ENCODE results near the gene UHMK1.
"Not testable (repeated sequence)": the region's sequence is repeated elsewhere in the genome, so short reads cannot be mapped to it uniquely, and the experiment has no call there.

The UHMK1 gene

GRCh38 chr1:162497723-162498495 lies at the start of gene UHMK1:
Gene UHMK1, plus strand, starts transcription at chr1:162497818. Its CDS starts 183 bp downstream, at chr1:162498001.
- peak; percentile 63 for DNase-seq (ENCODE audit: low read depth)

GRCh38 chr1:162454361-162454760 lies 43.3 kb upstream of the UHMK1 start:
- DNase-seq (ENCODE audit: low read depth); H3K4me3 ChIP-seq (ENCODE audit: low read depth, low read length): not testable (repeated sequence)

More at GRCh38 chr1:162497723-162498495, at the start of gene UHMK1:
- H3K4me3 ChIP-seq (ENCODE audit: low read depth, low read length): peak within 1 kb of the TSS; percentile 78

GRCh38 chr1:162456323-162456722 lies 41.3 kb upstream of the UHMK1 start:
- no peak for DNase-seq (ENCODE audit: low read depth)
- H3K4me3 ChIP-seq (ENCODE audit: low read depth, low read length): no peak overlapping the region

- DNase-seq (ENCODE audit: low read depth): no peak
- H3K4me3 ChIP-seq (ENCODE audit: low read depth, low read length): no peak overlapping the region
Observed at GRCh38 chr1:162458236-162458635, 39.4 kb upstream of the UHMK1 start.

GRCh38 chr1:162462425-162462824 lies 35.2 kb upstream of the UHMK1 start:
- DNase-seq (ENCODE audit: low read depth); H3K4me3 ChIP-seq (ENCODE audit: low read depth, low read length): not testable (repeated sequence)

GRCh38 chr1:162463021-162463420 lies 34.6 kb upstream of the UHMK1 start:
- H3K4me3 ChIP-seq (ENCODE audit: low read depth, low read length): no peak overlapping the region
- no peak for DNase-seq (ENCODE audit: low read depth)

GRCh38 chr1:162466797-162467196 lies 30.8 kb upstream of the UHMK1 start:
- H3K4me3 ChIP-seq (ENCODE audit: low read depth, low read length): no peak overlapping the region
- no peak for DNase-seq (ENCODE audit: low read depth)

- H3K4me3 ChIP-seq (ENCODE audit: low read depth, low read length): no peak overlapping the region
- DNase-seq (ENCODE audit: low read depth): no peak
Observed at GRCh38 chr1:162470216-162470615, 27.4 kb upstream of the UHMK1 start.

GRCh38 chr1:162471290-162471853 lies 26.2 kb upstream of the UHMK1 start:
- H3K4me3 ChIP-seq (ENCODE audit: low read depth, low read length): no peak overlapping the region
- no peak for DNase-seq (ENCODE audit: low read depth)

GRCh38 chr1:162475089-162475488 lies 22.5 kb upstream of the UHMK1 start:
- H3K4me3 ChIP-seq (ENCODE audit: low read depth, low read length): no peak overlapping the region
- DNase-seq (ENCODE audit: low read depth): no peak

- H3K4me3 ChIP-seq (ENCODE audit: low read depth, low read length): no peak overlapping the region
- no peak for DNase-seq (ENCODE audit: low read depth)
Observed at GRCh38 chr1:162475539-162476185, 22.0 kb upstream of the UHMK1 start.

- DNase-seq (ENCODE audit: low read depth): no peak
- H3K4me3 ChIP-seq (ENCODE audit: low read depth, low read length): no peak overlapping the region
Observed at GRCh38 chr1:162476620-162477019, 21.0 kb upstream of the UHMK1 start.

- no peak overlapping the region for H3K4me3 ChIP-seq (ENCODE audit: low read depth, low read length)
- no peak for DNase-seq (ENCODE audit: low read depth)
Observed at GRCh38 chr1:162485236-162485635, 12.4 kb upstream of the UHMK1 start.

GRCh38 chr1:162487241-162487640 lies 10.4 kb upstream of the UHMK1 start:
- H3K4me3 ChIP-seq (ENCODE audit: low read depth, low read length): no peak overlapping the region
- DNase-seq (ENCODE audit: low read depth): no peak

- H3K4me3 ChIP-seq (ENCODE audit: low read depth, low read length): no peak overlapping the region
- no peak for DNase-seq (ENCODE audit: low read depth)
Observed at GRCh38 chr1:162488219-162488618, 9.4 kb upstream of the UHMK1 start.

GRCh38 chr1:162495531-162496233 lies 1.9 kb upstream of the UHMK1 start:
- DNase-seq (ENCODE audit: low read depth); H3K4me3 ChIP-seq (ENCODE audit: low read depth, low read length): not testable (repeated sequence)

- peak overlapping the region; percentile 78 for H3K4me3 ChIP-seq (ENCODE audit: low read depth, low read length)
- DNase-seq (ENCODE audit: low read depth): no peak
Observed at GRCh38 chr1:162497104-162497722, 405 bp upstream of the UHMK1 start.

GRCh38 chr1:162498496-162498810 lies 835 bp downstream of the UHMK1 start:
- peak overlapping the region; percentile 78 for H3K4me3 ChIP-seq (ENCODE audit: low read depth, low read length)
- no peak for DNase-seq (ENCODE audit: low read depth)

GRCh38 chr1:162500805-162501204 lies 3.2 kb downstream of the UHMK1 start:
- no peak overlapping the region for H3K4me3 ChIP-seq (ENCODE audit: low read depth, low read length)

GRCh38 chr1:162502077-162502476 lies 4.5 kb downstream of the UHMK1 start:
- no peak for DNase-seq (ENCODE audit: low read depth)
- H3K4me3 ChIP-seq (ENCODE audit: low read depth, low read length): no peak overlapping the region

More at GRCh38 chr1:162500805-162501204, 3.2 kb downstream of the UHMK1 start:
- no peak for DNase-seq (ENCODE audit: low read depth)

Measured in skeletal muscle cell (primary cell).